ENCODE results near the gene GPR3.

GPR3 gene

GRCh38 chr1:27358928-27359313 lies 33.5 kb upstream of the GPR3 start:
- DNase-seq, result no peak

DNA sequence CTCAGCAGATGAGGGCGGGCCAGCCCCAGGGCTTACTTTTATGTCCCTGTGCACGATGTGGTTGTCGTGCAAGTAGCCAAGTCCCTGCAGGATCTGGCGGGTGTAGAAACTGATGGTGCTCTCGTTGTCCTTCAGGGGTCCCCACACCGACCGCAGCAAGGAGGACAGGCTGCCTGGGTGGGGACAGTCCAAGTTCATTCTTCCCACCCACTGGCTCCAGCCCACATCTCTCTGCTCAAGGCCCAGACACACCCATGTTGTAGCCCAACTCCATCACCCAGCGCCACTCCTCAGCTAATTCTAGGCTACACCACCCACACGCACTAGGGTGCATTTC lies 32.6 kb upstream of the GPR3 start:
- no peak for DNase-seq

DNA sequence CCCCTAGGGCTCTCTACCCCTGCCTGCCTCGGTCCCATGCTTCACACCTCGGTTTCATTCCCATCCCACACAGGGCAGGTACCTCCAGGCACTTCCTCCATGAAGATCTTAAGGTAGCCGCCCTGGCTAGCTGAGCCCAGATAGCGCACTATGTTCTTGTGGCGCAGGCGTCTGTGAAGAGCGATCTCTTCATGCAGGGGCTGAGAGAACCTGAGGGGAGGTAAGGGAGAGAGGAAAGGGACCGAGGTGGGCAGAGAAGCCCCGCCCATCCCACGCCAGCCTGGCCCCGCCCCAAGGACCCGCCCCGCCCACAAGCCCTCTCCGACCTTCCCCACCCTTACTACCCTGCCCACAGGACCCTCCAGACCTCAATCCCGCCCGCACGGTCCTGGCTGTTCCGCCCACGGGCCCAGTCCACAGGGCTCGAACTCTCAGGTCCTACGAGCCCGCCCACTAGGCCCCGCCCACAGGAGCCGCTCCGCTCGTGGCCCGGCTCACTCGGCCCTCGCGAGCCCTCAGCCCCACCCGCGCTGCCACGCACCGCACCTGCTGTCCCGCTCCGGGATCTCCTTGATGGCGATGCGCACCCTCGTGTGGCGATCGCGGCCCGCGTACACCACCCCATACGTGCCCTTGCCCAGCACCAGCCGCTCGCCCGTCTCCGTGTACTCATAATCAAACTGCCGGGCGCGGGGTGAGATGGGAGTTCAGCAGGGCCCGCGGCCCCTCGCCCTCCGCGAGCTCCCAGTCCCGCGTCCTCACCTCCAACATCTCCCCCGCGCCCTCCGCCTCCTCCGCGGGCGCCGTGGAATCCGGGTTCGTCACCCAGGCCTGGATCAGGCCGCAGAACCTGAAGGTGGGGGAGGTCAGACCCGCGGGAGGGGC lies 32.0 kb upstream of the GPR3 start:
- peak; percentile 57 to 64 for DNase-seq

DNA sequence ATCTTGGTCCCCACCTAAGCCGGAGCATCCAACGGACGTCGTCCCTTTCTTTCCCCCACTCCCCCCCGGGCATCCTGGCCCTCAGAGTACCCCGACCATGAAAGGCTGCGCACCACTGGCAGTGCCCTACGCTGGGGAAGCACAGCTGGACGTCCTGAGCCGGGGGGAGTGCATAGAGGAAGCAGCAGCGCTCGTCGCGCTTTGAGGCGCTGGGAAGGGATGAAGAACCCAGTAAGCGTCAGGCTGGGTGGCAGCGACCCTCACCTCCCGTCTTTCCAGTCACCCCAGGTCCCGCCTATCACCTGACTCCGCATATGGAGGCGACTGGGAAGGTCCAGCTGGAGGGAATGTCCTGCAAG lies 31.4 kb upstream of the GPR3 start:
- no peak for DNase-seq

- DNase-seq, result no peak
Observed at GRCh38 chr1:27361553-27361952, 30.9 kb upstream of the GPR3 start.

DNA sequence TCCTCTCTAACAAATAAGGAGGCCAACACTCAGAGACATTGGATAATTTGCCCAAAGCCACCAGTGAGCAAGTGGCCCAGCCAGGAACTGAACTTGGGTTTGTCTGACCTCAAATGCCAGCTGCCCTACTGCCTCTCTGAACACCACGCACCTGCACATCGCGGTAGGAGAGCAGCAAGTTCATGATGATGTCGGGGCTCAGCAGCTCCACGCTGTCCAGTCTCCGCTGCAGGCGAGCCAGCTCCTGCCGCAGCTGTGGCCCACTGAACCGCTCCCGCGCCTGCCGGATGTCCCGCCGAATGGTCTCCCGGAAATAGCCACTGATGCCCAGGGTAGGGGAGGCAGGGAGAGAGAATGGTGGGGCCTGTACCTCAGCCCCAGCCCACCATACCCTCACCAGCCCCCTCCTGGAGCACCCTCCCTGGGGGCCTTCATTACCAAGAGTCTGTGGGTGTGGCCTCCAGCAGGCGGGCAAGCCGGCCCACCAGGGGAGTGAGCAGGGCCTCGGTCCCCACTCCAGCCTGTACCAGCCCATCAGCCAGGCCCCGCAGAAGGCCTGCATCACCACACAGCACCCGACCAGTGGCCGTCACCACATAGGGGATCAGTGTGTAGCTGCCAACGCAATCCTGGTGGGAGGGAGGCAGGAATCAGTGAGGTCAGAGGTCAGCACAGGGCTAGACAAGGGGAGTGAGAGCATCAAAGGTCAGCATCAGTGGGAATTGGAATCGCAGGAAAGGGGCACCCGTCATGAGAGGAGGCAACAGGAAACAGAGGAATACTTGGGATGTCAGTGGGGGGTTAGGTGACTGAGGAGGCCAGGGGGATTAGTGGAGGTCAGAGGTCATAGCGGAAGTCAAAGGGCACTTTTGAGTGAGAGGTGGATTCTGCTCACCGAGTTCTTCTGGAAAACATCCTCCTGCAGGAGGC lies 28.4 kb upstream of the GPR3 start:
- no peak for DNase-seq

DNA sequence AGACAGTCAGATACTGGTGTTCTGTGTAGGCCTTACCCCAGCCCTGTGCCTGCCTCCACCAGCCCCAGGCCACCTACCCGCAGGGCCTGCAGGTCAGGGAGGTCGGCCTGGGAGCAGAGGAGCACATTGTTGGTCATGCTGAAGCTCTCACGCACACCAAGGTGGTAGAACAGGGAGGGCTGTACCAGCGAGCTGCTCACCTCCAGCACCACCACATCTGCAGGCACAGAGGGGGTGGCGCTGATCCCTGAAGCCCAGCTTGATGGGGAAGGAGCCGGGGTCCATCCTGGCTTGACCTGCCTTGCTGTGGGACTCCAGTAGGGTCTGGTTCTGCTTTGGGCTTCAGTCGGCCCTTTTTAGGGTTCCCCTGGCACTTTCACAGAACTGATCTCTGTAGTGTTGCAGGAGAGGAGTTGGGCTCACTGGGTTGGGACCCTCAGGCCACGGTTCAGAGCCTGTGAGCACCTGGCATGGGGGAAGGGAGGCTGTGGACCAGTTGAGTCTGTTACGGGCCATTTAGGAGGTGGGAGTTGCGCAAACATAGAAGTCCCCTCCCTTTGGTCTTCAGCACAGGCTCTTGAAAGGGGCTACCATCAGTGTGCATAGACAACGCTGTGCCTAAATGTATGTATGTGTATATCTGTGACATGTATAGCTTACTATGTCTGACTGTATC lies 27.6 kb upstream of the GPR3 start:
- DNase-seq, result no peak

- peak; percentile 90 to 91 for DNase-seq
Observed at GRCh38 chr1:27365372-27366112, 26.9 kb upstream of the GPR3 start.

GRCh38 chr1:27366113-27366410 lies 26.4 kb upstream of the GPR3 start:
- peak; percentile 91 for DNase-seq

DNA sequence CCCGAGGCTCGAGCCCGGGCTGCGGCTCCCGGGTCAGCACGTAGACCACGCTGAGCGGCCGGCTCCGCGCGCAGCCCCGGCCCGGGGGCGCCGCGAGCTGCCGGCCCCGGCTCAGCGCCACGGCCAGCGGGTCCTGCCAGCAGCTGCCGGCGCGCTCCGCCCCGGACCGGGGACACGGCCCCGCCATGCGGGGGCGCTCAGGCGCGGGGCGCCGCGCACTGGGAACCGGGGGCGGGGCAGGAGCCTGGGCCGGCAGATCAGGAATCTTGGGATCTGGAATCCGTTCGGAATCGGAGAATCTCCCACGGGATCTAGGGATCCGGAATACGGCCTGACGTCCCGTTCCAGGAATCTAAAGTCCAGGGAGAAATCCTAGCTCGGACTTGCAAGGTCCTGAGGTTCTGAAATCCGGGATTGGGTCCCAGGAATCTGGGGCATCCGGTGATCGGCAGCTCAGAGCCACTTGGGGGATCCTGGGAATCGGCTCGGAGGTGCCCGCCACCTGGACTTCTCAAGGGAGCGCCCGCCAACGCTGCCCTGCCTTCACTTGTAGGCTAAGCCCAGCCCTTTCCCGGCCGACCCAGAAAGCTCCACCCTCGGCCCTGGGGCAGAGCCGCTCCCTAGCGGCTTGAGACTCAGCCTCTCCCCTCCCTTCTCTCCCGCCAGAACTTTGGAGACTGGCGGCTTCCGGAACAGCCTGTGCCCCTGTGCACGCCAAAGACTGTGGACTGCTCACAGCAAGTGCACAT lies 25.8 kb upstream of the GPR3 start, which contains the start of gene MAP3K6:
TSS of gene MAP3K6 (minus strand) at position 551 of the 749 bp plus-strand sequence. CDS start at position 187, 364 bp downstream.
- peak; percentile 73 to 78 for DNase-seq

DNA sequence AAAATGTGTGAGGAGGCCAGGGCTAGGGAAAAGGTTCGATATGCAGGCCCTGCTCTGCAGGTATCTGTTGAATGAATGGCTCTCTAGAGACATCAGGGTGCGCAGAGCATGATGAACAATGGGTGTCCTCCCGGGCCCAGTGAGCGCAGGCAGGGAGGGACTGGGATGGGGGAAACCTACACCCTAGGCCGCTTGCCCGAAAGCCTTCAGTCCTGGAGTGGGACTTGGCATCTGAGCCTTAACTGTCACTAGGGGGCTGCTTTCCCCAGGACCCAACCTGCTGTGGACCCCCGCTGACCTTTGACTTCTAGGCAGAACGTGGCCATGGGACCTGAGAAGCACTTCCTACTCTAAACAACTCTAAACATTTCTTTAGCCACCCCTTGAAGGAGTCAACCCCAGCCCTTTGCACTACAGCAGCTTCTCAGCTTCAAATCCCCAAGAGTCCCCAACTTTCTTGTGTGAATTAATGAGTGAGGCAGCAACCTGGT lies 25.2 kb upstream of the GPR3 start:
- no peak for DNase-seq

- no peak for DNase-seq
Observed at GRCh38 chr1:27368869-27369582, 23.4 kb upstream of the GPR3 start.

DNA sequence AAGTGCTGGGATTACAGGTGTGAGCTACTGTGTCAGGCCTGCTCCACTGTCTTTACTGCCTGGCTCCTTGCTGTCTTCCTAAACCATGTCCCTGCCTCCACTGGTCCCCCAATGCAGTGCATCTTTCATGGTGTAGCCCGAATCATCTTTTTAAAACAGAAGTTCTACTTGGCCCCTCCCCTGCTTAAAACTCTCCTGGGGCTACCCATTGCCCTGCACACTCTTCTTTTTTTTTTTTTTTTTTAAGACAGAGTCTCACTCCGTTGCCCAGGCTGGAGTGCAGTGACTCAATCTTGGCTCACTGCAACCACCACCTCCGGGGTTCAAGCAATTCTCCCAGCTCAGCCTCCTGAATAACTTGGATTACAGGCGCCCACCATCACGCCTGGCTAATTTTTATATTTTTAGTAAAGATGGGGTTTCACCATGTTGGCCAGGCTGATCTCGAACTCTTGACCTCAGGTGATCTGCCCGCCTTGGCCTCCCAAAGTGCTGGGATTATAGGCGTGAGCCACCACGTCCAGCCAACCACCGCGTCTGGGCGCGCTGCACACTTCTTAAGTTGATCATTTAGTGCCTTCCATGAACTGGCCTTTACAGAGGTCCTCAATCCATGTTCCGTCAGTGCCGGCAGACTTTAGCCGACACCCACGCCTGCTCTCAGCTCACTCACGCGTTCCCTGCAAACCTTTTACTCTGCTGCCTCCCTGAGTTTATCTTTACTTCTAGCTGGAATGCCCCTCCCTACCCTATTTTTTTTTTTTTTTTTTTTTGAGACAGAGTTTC lies 20.2 kb upstream of the GPR3 start:
- no peak for DNase-seq

DNA sequence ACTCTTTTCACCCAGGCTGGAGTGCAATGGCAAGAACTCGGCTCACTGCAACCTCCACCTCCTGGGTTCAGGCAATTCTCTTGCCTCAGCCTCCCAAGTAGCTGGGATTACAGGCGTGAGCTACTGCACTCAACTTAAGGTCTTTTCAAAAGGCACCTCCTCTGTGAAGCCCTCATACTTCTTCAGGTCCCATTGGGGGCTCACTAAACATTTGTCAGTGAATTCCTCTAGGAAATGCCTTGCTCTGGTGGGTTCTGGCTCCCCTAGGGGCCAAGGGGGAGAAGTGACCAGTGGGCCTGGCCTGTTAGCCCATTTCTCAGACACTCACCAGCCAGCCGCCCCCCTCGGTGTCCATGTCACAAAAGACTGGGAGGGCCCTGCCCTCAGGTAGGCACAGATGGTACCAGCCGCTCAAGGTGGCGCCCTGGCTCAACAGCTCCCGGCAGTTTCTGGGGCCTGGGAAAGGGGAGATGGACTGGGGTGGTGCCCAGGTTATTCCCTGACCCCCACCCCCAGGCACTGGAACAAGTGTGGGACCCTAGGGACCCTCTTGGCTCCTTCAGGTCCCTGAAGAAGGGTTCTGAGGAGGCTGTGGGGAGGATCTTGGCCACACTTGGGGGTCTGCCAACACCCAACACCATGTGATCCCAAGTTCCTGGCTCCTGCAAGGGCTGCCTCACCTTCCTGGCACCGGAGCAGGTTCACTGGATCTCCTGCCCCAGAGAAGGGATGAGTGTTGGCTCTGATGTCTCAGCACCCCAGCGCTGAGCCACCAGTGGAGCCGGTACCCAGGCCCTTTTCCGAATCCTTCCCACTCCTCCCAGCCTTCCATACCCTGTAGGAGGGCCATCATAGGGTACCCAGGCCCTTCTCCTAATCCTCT lies 19.4 kb upstream of the GPR3 start:
- no peak for DNase-seq

GRCh38 chr1:27374362-27375086 lies 17.9 kb upstream of the GPR3 start, which contains the start of gene FCN3:
FCN3 (minus strand) TSS chr1:27374824; CDS start chr1:27374818, 6 bp downstream.
- DNase-seq, result no peak

DNA sequence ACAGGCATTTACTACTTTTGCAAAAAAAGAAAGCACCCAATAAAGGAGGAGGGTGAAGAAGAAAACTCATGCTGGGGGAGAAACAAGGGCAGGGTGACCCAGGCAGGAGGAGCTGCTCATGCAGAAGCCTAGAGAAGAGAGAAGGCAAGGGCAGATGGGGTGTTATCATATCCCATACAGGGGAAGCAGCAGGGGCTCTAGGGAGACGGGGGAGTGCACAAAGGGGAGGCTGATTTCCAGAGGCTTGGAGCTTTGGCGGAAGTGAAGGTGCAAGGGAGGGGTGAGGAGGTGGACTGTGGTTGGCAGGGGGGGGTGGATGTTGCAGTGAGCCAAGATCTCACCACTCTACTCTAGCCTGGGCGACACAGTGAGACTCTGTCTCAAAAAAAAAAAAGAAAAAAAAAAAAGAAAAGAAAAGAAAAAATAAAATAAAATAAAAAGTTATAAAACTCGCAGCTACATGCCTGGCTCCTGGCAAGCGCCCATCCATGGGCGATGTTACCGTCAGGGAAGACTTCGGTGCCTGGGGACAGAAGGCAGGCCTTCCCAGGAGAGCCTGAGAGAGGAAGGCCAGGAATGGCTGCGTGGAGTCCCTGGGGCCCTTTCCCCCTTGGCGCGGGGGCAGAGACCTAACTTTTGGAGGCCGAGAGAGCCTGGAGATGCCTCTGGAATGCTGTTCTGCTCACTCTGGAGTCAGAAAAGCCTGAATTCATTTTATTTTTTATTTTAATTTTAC lies 14.5 kb upstream of the GPR3 start:
- DNase-seq, result no peak

GRCh38 chr1:27379564-27380122 lies 12.8 kb upstream of the GPR3 start:
- no peak for DNase-seq

All from activated T-cell treated with anti-CD3 and anti-CD28 coated beads, Interleukin-2, amount 50 U/mL, for 48 hours (primary cell).